ENCODE data around the gene ZDHHC4. TPM values are rescaled to one million over a fixed set of nuclear protein-coding genes. Genes with fewer than 3 reads are reported as not detected.

Gene ZDHHC4
- total and polyA plus RNA-seq, 2 experiments from 2014 or later = 55.4 to 72.6 TPM

DNA sequence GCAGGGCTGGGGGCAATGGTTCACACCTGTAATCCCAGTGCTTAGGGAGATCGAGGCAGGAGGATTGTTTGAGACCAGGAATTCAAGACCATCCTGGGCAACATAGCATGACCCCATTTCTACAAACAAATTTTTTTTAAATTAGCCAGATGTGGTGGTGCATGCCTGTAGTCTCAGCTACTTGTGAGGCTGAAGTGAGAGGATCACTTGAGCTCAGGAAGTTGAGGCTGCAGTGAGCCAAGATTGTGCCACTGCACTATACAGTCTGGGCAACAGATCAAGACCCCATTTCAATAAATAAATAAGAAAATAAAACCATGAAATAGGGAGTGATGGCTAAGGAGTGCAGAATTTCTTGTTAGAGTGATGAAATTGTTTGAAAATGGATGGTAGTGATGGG is 34.9 kb upstream of the ZDHHC4 start:
- no peaks in the 10 kb centered on the region for H3K9me3 ChIP-seq (ENCODE audit: low read depth)
- no peaks in the 10 kb centered on the region for H3K9me2 ChIP-seq (ENCODE audit: insufficient read depth)
- no peak for TF ChIP-seq EZH2phosphoT487 (IDR thresholded peaks at IDR 0.05; ENCODE audit: insufficient read depth, low read depth)
- no peak for TF ChIP-seq EZH2 (IDR thresholded peaks at IDR 0.05; ENCODE audit: insufficient read depth, poor library complexity, severe bottlenecking)
- H3K27ac ChIP-seq = no peak overlapping the region
- 60 to 69% methylated on average over 1 of the region's 1 CpG for WGBS, 2 experiments (ENCODE audit: low coverage in 1 of 2, low lambda C conversion rate in 2 of 2, missing lambda C conversion rate in 2 of 2)
- no peak overlapping the region for H2AFZ ChIP-seq
- no peak overlapping the region for H3K4me2 ChIP-seq (ENCODE audit: unreplicated experiment)
- no peak for DNase-seq
- H3K79me2 ChIP-seq (ENCODE audit: insufficient read depth) = no peaks in the 10 kb centered on the region
- H3K9ac ChIP-seq = no peak overlapping the region
- in situ Hi-C loops (cut with MboI) = no loop called here
- no peaks in the 10 kb centered on the region for H3K36me3 ChIP-seq (ENCODE audit: low read depth)
- H3K4me3 ChIP-seq = no peak overlapping the region
- peaks cover 11% of the 10 kb centered on the region; the same call in 1 of the 2 replicates for H3K27me3 ChIP-seq (replicated peaks; ENCODE audit: insufficient read depth)
- H3F3A ChIP-seq (ENCODE audit: insufficient read depth) = no peaks in the 10 kb centered on the region
- no peaks in the 10 kb centered on the region for H4K20me1 ChIP-seq (ENCODE audit: insufficient read depth)
- H3K4me1 ChIP-seq (ENCODE audit: insufficient read depth) = no peaks in the 10 kb centered on the region

DNA sequence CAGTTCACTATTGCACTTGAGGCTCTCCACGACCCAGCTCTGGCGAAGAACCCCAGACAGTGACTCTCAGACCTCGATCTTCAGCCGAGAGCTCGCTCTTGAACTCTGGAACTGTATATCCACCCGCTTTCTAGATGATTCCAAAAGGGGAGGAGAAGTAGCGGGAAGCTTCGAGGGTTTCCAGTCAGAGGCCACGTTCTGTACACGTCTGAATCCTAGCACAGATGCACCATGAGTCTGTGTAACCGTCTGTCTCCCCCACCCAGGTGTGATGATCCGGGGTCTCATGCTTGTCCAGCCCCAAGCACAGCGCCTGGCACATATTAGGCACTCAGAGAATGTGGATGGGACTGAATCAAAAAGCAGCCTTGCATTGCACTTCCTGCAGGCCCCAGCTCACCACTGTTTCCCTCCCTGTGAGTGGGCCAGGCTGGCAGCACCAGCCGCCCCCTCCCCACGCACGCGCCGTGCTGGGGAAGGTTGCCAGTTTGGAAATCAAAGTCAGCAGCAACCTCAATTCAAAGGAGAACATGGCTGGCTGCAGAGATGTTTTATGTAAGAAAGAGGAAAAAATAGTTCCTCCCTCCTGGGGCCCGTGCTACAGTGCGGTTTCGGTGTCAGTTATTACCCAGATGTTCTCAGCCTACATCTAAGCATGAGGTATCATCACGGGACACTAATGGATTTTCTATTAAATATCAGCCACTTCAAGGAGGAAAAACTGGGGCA is 31.7 kb upstream of the ZDHHC4 start:
- no peak overlapping the region for H3K27ac ChIP-seq
- WGBS, 2 experiments (ENCODE audit: low coverage in 1 of 2, low lambda C conversion rate in 2 of 2, missing lambda C conversion rate in 2 of 2) = 35 to 38% methylated on average over 22 of the region's 22 CpGs
- no peaks in the 10 kb centered on the region for H3K9me3 ChIP-seq (ENCODE audit: low read depth)
- no peak overlapping the region for H3K9ac ChIP-seq
- H3K9me2 ChIP-seq (ENCODE audit: insufficient read depth) = no peaks in the 10 kb centered on the region
- H3K27me3 ChIP-seq (replicated peaks; ENCODE audit: insufficient read depth) = no peaks in the 10 kb centered on the region
- no peaks in the 10 kb centered on the region for H4K20me1 ChIP-seq (ENCODE audit: insufficient read depth)
- no peak for TF ChIP-seq EZH2phosphoT487 (IDR thresholded peaks at IDR 0.05; ENCODE audit: insufficient read depth, low read depth)
- TF ChIP-seq EZH2 (IDR thresholded peaks at IDR 0.05; ENCODE audit: insufficient read depth, poor library complexity, severe bottlenecking) = no peak
- no peaks in the 10 kb centered on the region for H3K36me3 ChIP-seq (ENCODE audit: low read depth)
- no peaks in the 10 kb centered on the region for H3F3A ChIP-seq (ENCODE audit: insufficient read depth)
- no peak overlapping the region for H3K4me2 ChIP-seq (ENCODE audit: unreplicated experiment)
- in situ Hi-C loops (cut with MboI) = no loop called here
- H3K4me1 ChIP-seq (ENCODE audit: insufficient read depth) = no peaks in the 10 kb centered on the region
- H3K79me2 ChIP-seq (ENCODE audit: insufficient read depth) = no peaks in the 10 kb centered on the region
- no peak for DNase-seq
- no peak overlapping the region for H2AFZ ChIP-seq
- no peak overlapping the region for H3K4me3 ChIP-seq

DNA sequence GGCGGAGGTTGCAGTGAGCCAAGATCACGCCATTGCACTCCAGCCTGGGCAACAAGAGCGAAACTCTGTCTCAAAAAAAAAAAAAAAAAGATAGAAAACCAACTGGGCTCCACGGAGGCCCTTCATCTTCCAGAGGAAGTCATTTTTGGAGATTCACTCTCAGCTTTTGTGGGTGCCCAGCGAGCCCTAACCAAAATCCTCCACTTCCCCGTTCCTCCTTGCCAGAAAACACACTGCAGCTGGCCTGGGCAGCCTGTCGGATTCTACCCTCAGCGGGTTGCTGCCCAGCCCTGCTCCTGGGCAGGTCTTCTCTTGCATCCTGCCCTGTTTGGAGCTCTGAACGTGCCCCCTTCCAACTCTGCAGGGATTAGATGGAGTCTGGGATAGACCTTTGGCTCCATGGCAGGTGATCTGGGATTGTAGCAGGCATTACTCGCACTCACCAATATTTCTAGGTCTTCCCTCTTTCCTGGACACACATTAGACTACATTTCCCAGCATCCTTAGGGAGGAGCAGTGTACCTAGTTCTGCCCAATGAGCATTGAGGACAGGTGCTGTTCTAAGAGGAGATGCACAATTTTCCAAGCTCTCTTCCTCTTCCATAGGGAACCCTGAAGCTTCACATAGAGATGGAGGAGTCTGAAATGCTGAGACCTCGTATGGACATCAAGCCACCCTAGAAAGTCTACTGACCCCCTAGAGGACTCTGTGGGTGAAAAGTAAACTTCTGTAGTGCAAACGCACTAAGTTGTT is 30.6 kb upstream of the ZDHHC4 start:
- Histone ChIP-seq H2AFZ (no peak overlapping the region), H3K9me2 (ENCODE audit: insufficient read depth) (no peaks in the 10 kb centered on the region), H3K9me3 (ENCODE audit: low read depth) (no peaks in the 10 kb centered on the region), H3K4me1 (ENCODE audit: insufficient read depth) (no peaks in the 10 kb centered on the region), H3K27ac (no peak overlapping the region), H3K9ac (no peak overlapping the region), H3K79me2 (ENCODE audit: insufficient read depth) (no peaks in the 10 kb centered on the region), H3K27me3 (replicated peaks; ENCODE audit: insufficient read depth) (no peaks in the 10 kb centered on the region), H3K4me3 (no peak overlapping the region), H3F3A (ENCODE audit: insufficient read depth) (no peaks in the 10 kb centered on the region), H3K4me2 (ENCODE audit: unreplicated experiment) (no peak overlapping the region), H4K20me1 (ENCODE audit: insufficient read depth) (no peaks in the 10 kb centered on the region), H3K36me3 (ENCODE audit: low read depth) (no peaks in the 10 kb centered on the region)
- 51 to 53% methylated on average over 12 of the region's 12 CpGs for WGBS, 2 experiments (ENCODE audit: low coverage in 1 of 2, low lambda C conversion rate in 2 of 2, missing lambda C conversion rate in 2 of 2)
- in situ Hi-C loops (cut with MboI) = no loop called here
- DNase-seq = no peak
- TF ChIP-seq EZH2 (IDR thresholded peaks at IDR 0.05; ENCODE audit: insufficient read depth, poor library complexity, severe bottlenecking) = no peak
- no peak for TF ChIP-seq EZH2phosphoT487 (IDR thresholded peaks at IDR 0.05; ENCODE audit: insufficient read depth, low read depth)

DNA sequence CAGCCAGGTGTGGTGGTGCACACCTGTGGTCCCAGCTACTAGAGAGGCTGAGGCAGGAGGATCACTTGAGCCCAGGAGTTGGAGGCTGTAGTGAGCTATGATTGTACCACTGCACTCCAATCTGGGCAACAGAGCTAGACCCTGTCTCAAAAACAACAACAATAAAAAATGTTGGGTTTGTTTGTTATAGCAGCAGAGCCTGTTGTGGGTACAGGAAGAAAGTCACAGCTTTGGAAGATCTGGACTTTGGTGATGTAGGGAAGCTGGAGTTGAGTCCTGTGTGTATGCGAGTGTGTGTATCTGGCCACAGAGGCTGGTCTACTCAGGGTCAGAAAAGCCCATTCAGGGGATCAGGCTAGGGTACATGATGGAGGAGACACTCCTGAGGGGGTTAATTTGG is 29.9 kb upstream of the ZDHHC4 start:
- Histone ChIP-seq H3K27ac (no peak overlapping the region), H3F3A (ENCODE audit: insufficient read depth) (no peaks in the 10 kb centered on the region), H3K4me1 (ENCODE audit: insufficient read depth) (no peaks in the 10 kb centered on the region), H2AFZ (no peak overlapping the region), H3K9me2 (ENCODE audit: insufficient read depth) (no peaks in the 10 kb centered on the region), H3K4me3 (no peak overlapping the region), H4K20me1 (ENCODE audit: insufficient read depth) (no peaks in the 10 kb centered on the region), H3K4me2 (ENCODE audit: unreplicated experiment) (no peak overlapping the region), H3K36me3 (ENCODE audit: low read depth) (no peaks in the 10 kb centered on the region), H3K79me2 (ENCODE audit: insufficient read depth) (no peaks in the 10 kb centered on the region), H3K9ac (no peak overlapping the region), H3K9me3 (ENCODE audit: low read depth) (no peaks in the 10 kb centered on the region), H3K27me3 (replicated peaks; ENCODE audit: insufficient read depth) (no peaks in the 10 kb centered on the region)
- in situ Hi-C loops (cut with MboI) = no loop called here
- no peak for DNase-seq
- WGBS, 2 experiments (ENCODE audit: low coverage in 1 of 2, low lambda C conversion rate in 2 of 2, missing lambda C conversion rate in 2 of 2) = 77 to 86% methylated on average over 1 of the region's 1 CpG
- TF ChIP-seq EZH2 (IDR thresholded peaks at IDR 0.05; ENCODE audit: insufficient read depth, poor library complexity, severe bottlenecking) (no peak), EZH2phosphoT487 (IDR thresholded peaks at IDR 0.05; ENCODE audit: insufficient read depth, low read depth) (no peak)

Data from GM23248 (cell line).